PC-3 (cell line): ENCODE data around the gene TFEB.

Source experiments
- EZH2 ChIP-seq: fragments of 300-600 bp; sonication (generic); IDR thresholded peaks from one replicate; pipeline ENCODE4 v1.6.1; 2017; ENCODE audit warnings: antibody characterized with exemption, mild to moderate bottlenecking, low read length; ENCODE audit not compliant: unreplicated experiment
- EZH2phosphoT487 ChIP-seq: fragments of 300-600 bp; sonication (generic); IDR thresholded peaks from 2 replicates; pipeline ENCODE4 v1.6.1; 2018; ENCODE audit warnings: mild to moderate bottlenecking, antibody characterized with exemption, low read length, borderline replicate concordance
- TF ChIP-seq, protein P1 (sequence below): fragments of 300-600 bp; sonication (generic); conservative IDR thresholded peaks from 2 replicates; pipeline ENCODE4 v1.5.1; 2017; ENCODE audit warnings: antibody characterized with exemption, low read depth, mild to moderate bottlenecking, low read length

- TF ChIP-seq, protein P1, sequence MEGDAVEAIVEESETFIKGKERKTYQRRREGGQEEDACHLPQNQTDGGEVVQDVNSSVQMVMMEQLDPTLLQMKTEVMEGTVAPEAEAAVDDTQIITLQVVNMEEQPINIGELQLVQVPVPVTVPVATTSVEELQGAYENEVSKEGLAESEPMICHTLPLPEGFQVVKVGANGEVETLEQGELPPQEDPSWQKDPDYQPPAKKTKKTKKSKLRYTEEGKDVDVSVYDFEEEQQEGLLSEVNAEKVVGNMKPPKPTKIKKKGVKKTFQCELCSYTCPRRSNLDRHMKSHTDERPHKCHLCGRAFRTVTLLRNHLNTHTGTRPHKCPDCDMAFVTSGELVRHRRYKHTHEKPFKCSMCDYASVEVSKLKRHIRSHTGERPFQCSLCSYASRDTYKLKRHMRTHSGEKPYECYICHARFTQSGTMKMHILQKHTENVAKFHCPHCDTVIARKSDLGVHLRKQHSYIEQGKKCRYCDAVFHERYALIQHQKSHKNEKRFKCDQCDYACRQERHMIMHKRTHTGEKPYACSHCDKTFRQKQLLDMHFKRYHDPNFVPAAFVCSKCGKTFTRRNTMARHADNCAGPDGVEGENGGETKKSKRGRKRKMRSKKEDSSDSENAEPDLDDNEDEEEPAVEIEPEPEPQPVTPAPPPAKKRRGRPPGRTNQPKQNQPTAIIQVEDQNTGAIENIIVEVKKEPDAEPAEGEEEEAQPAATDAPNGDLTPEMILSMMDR, result no peak
- no peak for TF ChIP-seq EZH2
- TF ChIP-seq EZH2phosphoT487, result no peak
Observed at GRCh38 chr6:41732591-41733359, 2.6 kb downstream of the TFEB start.
